ENCODE data around the gene MUCL3.
"Not testable (repeated sequence)": the region's sequence is repeated elsewhere in the genome, so short reads cannot be mapped to it uniquely, and the experiment has no call there.

The MUCL3 gene

GRCh38 chr6:30914076-30914853 is 26.5 kb upstream of the MUCL3 start, which contains the start of gene VARS2:
Gene VARS2, plus strand, starts transcription at chr6:30914238. Its CDS starts 599 bp downstream, at chr6:30914837.
- DNase-seq, result peak; percentile 85

DNA sequence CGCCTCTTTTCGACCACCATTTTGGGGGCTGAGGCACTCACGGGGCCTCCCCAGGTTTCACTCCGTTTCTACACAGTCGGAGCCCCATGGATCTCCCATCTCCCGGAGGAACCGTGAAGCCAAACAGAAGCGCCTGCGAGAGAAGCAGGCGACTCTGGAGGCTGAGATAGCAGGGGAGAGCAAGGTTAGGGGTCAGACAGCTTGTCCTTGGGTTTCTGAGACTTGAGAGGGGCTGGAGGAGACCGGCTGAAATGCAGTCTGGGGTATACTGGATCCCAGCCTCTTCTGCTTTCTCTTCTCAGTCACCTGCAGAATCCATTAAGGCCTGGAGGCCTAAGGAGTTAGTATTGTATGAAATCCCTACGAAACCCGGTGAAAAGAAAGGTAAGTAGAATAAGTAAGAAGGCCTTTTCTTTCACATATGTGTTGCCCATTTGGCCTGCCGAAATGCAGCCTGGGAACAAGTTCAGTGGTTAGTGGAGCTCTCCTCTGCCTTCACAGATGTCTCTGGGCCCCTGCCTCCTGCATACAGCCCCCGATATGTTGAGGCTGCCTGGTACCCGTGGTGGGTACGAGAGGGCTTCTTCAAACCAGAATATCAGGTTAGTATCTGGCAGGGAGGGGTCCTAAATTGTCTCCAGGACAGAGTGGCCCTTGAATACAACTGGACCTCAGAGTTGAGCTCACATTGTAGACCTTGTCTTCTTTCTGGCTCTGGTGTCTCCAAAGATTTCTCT is 25.8 kb upstream of the MUCL3 start:
- DNase-seq, result peak; percentile 12

DNA sequence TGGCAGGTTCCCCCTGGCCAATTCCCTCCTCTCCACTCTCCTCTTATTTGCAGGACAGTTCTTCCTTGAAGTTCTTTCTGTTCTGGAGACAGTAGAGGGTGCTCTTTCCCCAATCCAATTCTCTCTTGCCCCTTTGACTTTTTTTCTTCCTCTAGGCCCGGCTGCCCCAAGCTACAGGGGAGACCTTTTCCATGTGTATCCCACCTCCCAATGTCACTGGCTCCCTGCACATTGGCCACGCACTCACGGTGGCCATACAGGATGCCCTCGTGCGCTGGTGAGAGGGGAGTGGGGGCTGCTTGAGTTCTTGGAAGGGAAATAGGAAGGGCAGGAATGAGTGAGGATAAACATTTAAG is 25.2 kb upstream of the MUCL3 start:
- peak; percentile 46 for DNase-seq

- DNase-seq, result no peak
Measured at GRCh38 chr6:30917041-30917440, 23.7 kb upstream of the MUCL3 start.

DNA sequence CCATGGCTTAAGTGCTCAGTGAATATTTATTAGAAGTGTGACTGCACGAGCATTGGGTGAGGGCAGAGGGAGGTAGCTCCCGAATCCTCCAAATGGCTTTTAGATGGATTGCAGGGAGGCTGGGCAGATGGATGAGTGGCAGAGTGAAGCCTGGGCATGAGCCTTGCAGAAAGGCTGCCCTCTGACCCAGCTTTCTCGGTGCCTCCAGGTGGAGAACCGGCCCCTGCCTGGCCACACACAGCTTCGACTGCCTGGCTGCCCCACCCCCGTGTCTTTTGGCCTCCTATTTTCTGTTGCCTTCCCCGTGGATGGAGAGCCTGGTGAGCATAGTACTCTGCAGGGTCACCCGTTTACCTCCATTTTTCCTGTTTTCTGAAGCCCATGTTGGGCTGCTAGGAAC is 23.3 kb upstream of the MUCL3 start:
- no peak for DNase-seq

DNA sequence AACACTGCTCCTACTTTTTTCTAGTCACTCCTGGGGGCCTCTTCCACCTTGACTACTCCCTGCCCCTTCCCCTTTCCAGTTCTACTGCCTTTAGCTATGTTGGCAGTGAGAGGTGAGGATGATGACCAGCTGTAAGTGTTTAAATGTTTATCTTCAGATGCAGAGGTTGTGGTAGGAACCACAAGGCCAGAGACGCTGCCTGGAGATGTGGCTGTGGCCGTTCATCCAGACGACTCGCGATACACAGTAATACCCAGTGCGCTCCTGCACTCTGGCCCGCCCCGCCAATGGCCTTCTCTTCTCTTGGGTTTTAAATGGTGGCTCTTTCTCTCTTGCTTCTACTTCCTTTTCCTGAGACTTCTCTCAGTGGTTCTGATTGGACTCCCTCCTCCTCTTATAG is 22.1 kb upstream of the MUCL3 start:
- DNase-seq, result no peak

DNA sequence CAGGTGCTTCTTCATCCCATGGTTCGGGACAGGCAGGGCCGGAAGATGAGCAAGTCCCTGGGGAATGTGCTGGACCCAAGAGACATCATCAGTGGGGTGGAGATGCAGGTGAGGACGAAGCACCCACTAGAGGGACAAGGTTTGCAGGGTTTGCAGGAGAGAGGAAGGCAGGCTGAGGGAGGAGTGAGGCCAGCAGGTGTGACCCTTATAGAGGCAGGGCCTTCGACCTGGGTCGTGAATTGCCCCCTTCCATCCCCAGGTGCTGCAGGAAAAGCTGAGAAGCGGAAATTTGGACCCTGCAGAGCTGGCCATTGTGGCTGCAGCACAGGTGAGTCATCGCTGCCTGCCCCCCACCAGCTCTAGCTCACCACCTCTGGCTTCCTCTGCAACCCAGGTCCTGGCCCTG is 18.3 kb upstream of the MUCL3 start:
- DNase-seq, result no peak

DNA sequence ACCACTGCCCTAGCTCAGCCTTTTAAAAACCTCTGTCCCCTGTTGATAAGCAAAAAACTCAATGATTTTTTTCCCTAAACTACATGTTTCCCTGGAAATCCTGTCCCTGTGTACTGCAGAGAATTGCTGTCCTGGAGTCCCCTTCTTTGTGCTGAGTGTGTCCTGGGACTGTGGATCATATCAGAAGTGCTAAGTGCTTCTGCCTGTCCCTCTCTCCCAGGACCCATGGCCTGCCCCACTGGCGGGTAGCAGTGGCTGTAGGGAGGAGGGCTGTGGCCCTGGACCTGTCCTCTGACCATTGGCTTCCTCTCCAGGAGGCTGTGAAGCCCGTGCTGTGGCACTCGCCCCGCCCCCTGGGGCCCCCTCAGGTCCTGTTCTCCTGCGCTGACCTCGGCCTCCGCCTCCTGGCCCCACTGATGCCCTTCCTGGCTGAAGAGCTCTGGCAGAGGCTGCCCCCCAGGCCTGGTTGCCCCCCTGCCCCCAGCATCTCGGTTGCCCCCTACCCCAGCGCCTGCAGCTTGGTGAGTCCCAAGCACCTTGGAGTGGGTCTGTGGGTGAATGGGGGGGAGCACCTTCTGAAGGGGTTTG is 16.6 kb upstream of the MUCL3 start:
- DNase-seq, result not testable (repeated sequence)

- no peak for DNase-seq
Measured at GRCh38 chr6:30926644-30927043, 14.1 kb upstream of the MUCL3 start.

DNA sequence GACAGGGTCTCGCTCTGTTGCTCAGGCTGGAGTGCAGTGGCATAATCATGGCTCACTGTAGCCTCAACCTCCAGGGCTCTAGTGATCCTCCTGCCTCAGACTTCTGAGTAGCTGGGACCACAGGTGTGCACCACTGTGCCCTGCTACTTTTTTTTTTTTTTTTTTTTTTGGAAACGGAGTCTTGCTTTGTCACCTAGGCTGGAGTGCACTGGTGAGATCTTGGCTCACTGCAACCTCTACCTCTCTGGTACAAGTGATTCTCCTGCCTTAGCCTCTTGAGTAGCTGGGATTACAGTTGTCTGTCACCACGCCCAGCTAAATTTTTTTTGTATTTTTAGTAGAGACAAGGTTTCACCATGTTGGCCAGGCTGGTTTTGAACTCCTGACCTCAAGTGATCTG is 13.7 kb upstream of the MUCL3 start:
- not testable (repeated sequence) for DNase-seq

GRCh38 chr6:30928677-30929076 is 12.1 kb upstream of the MUCL3 start:
- no peak for DNase-seq

DNA sequence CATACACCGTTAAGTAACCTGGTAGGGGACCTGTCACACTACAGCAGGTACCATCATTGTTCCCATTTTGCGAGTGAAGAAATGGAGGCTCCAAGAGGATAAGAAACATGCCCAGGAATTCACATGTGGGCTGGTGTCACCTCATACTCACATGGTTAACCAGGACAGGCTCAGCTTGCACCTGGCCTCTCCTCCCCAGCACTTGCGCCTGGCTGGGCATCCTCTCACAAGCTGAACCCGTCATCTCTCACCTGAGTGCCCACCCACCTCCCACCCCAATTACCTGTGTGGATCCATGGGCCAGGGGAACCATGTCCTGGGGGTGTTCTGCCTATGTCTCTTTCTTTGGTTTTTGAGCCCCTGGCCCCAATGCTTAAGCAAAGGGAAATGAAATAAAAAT is 10.3 kb upstream of the MUCL3 start:
- no peak for DNase-seq

DNA sequence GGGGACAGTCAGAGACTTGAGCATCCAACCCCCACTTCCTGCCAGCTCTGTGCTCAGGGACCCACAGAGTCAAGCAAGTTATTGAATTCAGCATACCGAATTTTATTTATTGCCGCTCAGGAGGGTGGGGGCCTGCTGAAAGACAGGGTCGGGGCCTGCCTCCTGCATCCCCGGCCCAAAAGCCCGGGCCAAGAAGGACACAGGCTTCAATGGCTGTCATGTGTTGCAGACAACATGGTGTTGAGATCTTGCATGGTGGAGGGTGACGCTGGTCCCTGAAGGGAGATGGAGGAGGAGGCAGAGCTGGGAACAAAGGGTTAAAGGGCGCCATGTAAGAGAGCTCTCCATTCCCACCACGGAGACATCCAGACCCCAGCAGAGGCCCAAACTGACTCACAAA is 9.5 kb upstream of the MUCL3 start:
- no peak for DNase-seq

- no peak for DNase-seq
Measured at GRCh38 chr6:30931969-30932645, 8.7 kb upstream of the MUCL3 start, which contains the start of gene SFTA2. Gene SFTA2, minus strand, starts transcription at chr6:30932170. Its CDS starts 74 bp downstream, at chr6:30932096.

- no peak for DNase-seq
Measured at GRCh38 chr6:30932665-30933365, 8.0 kb upstream of the MUCL3 start.

DNA sequence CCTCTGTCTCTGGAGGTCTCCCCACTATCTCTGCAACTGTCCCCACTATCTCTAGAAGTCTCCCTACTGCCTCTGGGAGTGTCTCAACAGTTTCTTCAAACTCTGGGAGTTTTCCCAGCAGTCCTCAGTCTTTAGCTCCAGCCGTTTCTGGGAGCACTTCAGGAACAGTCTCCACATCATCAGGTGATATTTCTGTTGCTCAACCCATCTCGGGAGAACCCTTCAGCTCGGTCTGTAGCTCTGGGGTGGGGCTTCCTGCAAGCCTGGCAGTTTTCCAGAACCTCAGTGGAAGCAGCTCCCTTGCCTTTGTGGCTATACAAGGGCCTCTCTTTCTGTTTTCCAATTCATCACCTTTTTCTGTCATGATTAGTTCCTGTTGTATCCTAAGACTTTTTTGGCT is 5.8 kb upstream of the MUCL3 start:
- DNase-seq, result no peak

GRCh38 chr6:30937265-30937664 is 3.5 kb upstream of the MUCL3 start:
- DNase-seq, result no peak

DNA sequence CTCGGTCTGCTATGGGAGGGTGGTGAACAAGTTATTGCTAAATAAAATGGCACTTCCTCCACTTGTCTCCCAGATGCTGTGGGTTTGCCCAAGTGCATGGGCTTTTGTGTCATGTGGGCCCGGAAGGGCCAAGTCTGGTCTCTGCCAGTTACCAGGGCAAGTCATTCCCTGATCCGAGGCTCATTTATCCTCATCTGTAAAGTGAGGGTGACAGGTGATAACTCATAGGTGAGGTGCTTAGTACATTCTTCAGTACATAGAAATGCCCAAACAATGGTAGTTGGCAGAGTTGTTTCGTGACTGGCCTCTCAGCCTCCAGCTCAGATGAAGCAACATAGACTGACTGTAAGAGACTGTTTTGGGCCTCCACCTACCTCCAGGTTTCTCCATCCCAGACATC is 2.0 kb upstream of the MUCL3 start:
- DNase-seq, result no peak

DNA sequence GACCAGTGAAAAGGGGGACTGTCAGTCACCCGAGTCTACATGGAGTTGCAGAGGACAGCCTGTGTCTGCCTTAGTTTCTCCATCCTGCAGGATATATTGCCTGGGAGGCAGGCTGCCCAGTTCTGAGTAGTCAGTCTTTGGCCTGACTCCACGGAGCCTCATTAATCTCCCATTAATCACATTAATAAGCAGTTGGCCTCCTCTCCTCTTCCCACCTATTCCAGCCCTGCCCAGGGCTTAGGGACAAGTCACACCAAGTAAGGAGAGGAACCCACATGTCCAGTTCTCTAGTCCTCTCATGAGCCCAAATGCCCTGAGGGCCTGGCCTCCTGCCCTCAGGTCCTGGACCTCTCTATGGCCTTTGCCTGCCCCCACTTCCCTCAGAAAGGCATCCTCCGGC is 1.3 kb upstream of the MUCL3 start:
- DNase-seq, result no peak

DNA sequence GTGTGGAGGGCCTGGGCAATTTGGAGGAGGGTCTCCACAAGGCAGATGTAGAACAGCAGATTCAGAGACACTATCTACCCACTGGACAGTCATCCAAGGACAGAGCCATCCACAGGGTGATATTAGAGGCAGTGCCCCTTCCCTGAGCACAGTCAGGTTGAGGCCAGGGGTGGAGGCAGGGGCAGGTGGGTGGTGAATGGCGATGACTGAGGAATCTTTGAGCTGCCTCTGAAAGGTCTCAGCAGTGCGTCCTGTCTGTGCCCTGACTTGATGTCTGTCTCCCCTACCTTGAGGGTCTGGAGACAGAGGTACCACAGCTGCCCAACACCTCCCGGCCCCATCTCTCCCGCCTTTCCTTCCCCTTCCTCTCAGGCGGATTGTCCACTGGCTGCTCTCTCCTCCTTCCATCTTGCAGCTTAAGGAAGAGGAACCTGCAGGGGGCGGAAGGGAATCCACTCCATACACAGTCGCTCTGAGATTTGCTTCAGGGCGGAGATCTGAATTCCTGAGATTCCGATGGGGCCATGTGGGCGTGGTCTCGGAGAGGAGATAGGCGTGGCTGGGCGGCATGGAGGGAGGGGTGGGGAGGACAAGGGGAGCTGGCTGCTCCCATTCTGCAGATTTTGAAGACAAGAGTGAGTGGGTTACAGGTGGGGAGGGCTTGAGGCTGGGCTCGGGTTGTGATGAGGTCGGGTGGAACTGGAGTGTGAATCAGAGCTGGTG is 1.7 kb downstream of the MUCL3 start:
- DNase-seq, result no peak

DNA sequence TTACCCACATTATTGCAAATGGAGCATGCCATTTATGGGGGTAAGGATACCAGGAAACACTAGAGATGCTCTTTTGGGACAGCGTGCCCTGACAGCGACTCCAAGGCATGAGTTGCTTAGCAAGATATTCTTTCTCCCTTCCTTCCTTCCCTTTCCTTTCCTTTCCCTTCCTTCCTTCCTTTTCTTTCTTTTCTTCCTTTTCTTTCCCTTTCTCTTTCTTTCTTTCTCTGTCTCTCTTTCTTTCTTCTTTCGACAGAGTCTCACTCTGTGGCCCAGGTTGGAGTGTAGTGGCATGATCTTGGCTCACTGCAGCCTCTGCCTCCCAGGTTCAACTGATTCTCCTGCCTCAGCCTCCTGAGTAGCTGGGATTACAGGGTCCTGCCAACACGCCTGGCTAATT is 3.3 kb downstream of the MUCL3 start:
- DNase-seq, result no peak

DNA sequence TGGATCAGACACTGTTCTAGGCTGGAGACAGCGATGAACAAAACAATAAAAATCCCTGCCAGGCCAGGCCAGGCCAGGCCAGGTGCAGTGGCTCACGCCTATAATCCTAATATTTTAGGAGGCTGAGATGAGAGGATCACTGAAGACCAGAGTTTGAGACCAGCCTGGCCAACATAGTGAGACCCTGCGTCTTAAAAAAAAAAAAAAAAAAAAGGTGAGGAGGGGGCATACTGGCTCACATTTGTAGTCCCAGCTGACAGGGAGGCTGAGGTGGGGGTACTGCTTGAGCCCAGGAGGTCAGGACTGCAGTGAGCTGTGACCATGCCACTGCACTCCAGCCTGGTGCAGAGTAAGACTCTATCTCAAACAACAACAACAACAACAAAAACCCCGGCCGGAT is 4.5 kb downstream of the MUCL3 start:
- no peak for DNase-seq

All from NCI-H146 (cell line).